Fibroblast of the aortic adventitia (primary cell): Measurements from ENCODE around the gene ZBP1. TPM values are rescaled to one million over a fixed set of nuclear protein-coding genes. Genes with fewer than 3 reads are reported as not detected.

Source experiments
- DNase-seq: peaks from one replicate; pipeline ENCODE4 v3.0.0-alpha.2; 2010; ENCODE audit warnings: low read depth
- H3K4me3 ChIP-seq: 2 replicates; pipeline ENCODE4 v1.5.1; 2011; ENCODE audit warnings: low read depth, mild to moderate bottlenecking, control low read depth, low read length, moderate library complexity
- total RNA-seq: library from RNA; depleted of rRNA; stranded (reverse); fragments of >200 nt; gene quantifications from 2 replicates; pipeline ENCODE4 v1.2.3, GENCODE V29; 2012; ENCODE audit warnings: low replicate concordance
- TF ChIP-seq, protein P1 (sequence below): IDR thresholded peaks from 2 replicates; pipeline ENCODE4 v1.5.1; 2011; ENCODE audit warnings: mild to moderate bottlenecking, low read length, control low read depth, inconsistent platforms; ENCODE audit not compliant: insufficient read depth

ZBP1 gene
- total RNA-seq, 1 donor: not detected

DNA sequence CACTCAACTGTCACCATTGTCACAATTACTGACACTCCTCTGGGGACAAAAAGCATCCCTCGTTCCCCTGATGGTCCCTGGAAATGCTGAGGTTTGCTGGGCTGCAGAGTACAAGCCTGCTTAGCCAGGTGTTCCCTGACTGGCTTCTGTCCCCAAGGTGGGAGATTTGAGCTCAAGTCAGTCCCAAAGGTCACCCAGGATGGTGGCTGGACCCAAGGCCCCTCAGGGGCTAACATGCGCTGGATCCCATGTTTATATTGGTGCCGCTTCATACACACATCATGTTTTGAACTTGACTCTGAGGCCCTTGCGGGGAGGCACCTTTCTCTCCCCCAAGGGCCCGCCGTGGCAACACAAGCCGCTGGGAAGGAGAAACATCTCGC, 45.4 kb upstream of the ZBP1 start:
- no peak overlapping the region for H3K4me3 ChIP-seq
- TF ChIP-seq, protein P1, sequence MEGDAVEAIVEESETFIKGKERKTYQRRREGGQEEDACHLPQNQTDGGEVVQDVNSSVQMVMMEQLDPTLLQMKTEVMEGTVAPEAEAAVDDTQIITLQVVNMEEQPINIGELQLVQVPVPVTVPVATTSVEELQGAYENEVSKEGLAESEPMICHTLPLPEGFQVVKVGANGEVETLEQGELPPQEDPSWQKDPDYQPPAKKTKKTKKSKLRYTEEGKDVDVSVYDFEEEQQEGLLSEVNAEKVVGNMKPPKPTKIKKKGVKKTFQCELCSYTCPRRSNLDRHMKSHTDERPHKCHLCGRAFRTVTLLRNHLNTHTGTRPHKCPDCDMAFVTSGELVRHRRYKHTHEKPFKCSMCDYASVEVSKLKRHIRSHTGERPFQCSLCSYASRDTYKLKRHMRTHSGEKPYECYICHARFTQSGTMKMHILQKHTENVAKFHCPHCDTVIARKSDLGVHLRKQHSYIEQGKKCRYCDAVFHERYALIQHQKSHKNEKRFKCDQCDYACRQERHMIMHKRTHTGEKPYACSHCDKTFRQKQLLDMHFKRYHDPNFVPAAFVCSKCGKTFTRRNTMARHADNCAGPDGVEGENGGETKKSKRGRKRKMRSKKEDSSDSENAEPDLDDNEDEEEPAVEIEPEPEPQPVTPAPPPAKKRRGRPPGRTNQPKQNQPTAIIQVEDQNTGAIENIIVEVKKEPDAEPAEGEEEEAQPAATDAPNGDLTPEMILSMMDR: no peak
- DNase-seq: no peak

DNA sequence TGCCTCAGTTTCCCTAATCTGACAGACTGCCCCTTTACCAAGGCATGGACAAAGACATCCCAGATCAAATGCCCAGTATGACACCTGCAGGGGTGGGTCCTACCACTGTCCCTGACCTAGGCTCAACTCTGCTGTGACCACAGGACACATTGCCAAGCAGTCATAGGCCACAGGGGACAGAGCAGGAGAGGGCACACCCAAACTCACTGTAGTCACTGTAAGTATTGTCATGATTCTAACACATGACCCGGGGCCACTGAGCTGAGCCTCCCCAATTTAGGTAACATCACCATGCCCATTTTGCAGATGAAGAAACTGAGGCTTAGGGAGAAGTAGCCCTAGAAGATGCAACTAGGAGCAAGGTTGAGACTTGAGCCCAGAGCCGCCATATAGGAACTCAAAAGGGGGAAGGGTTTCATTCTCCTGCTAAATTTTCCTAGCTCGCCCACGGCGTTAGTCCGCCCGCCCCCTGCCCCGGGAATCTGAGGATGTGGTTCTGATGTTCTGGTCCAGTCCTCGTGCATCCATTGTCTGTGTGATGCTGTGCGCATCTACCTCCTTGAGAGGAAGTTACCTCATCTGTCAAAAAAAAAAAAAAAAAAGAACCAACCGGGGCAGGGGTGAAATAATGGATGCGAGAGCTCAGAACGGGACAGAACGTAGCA, 44.8 kb upstream of the ZBP1 start:
- no peak for DNase-seq

DNA sequence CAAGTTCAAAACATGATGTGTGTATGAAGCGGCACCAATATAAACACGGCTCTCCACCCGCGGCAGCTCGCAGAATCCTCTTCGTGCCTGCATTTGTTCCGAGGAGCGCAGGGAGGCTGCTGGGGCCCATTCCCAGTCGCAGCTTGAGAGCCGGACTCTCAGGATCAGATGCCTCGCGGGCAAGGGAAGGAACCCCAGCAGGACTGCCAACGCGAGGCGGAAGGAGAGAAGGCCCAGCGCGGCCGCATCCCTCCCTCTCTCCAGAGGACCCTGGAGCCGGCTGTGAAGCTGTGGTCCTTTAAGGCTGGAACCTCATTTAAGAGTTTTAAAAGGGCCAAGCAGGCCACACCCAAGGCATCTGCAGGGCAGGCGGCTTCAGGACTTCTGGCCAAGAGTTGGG, 44.2 kb upstream of the ZBP1 start:
- DNase-seq: no peak
- TF ChIP-seq, protein P1: no peak
- no peak overlapping the region for H3K4me3 ChIP-seq

More for the DNA sequence above, 44.8 kb upstream of the ZBP1 start:
- no peak overlapping the region for H3K4me3 ChIP-seq
- TF ChIP-seq, protein P1: no peak

DNA sequence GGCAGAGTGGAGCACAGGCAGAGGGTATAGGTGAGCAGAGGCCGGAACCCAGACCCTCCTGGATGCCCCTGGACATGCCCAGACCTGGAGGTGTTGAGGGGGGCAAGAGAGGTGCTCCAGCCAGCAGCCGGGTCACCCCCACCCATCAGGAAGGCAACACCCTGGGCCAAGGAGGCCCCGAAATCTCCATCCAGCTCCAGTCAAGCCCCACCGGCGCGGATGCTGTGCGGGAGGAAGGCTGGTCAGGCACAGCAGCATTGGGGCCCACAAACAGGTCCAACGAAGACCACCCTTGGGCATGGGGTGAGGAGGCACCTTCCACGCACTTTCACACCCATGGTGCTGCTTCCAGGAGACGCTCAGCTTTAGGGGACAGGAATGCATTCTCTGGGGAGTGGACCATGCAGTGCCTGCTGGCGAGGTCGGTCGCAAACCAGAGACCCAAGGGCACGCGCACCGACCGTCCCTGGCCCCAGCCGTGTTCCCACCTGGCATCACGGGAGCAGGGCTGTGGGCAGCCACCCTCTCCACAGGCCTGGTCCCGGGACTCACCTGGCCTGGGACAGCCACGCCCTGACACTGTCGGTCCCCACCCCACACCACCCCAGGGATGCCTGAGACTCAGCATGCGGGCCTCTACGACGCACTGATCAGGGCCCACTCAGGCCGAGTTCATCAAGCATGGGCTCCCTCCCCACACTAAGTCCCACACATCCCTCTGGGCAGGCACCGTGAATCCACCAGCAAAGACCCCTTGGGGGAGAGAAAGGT, 43.6 kb upstream of the ZBP1 start:
- TF ChIP-seq, protein P1: no peak
- no peak for DNase-seq
- no peak overlapping the region for H3K4me3 ChIP-seq

DNA sequence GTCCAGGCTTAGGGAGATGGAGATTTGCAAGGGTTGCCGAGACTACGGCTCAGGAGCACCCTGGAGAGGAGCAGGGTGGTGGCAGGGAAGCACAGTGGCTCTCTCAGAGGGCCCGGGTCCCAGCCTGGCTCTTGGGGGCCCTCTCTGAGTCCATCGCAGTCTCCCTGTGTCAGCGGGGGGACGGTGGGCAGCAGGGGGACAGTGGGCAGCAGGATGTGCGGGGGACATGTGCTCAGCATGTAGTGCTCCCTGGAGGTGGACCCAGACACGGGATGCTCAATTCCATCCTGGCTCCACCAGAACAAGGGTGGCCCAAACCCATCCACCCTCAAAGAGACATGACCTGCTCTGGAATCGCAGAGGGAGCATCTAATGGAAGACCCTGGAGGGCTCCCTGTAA, 43.0 kb upstream of the ZBP1 start:
- DNase-seq: no peak
- H3K4me3 ChIP-seq: no peak overlapping the region
- TF ChIP-seq, protein P1: no peak

DNA sequence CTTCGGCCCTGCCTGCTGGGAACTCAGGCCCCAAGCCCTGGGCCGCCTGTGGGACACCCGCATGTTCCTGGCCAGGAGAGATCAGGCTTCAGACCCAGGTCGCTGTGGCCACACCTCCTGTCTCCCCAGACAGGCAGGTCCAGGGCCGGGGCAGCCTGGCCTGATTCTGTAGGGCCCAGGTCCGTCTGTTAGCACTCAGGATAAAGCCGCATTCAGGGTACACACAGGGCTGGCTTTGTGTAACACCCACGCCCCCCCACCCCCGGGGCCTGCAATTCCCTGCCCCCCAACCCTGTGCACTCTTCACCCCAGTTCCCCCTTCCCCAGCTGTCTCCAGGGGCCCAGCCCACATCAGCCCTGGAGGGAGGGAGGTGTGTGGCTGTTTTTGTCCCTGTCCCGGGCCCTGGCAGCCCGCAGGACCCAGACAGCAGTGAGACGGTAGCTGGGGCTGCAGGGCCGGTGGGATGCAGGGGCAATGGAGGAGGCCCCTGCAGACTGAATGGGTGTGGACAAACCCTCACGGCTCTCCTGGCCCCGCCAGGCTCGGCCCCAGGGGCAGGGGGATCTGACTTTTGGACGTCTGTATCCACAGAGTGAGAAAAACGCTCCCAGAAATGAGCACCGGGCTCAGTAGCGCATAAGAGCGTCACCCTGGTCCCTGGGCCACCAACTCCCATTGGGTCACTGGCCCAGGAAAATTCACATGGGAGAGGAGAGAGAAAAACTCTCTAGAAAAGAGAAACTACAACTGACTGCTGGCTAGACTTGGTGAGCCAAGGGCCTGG, 42.4 kb upstream of the ZBP1 start:
- TF ChIP-seq, protein P1: no peak
- H3K4me3 ChIP-seq: no peak overlapping the region
- no peak for DNase-seq
